Measurements from ENCODE around the gene ARTN.

The ARTN gene

GRCh38 chr1:43910343-43910742 is 23.3 kb upstream of the ARTN start:
- no peak for TF ChIP-seq CTCF (IDR thresholded peaks at IDR 0.05; ENCODE audit: poor library complexity, severe bottlenecking)
- Histone ChIP-seq H3K27me3 (ENCODE audit: insufficient read depth, poor library complexity, severe bottlenecking) (no peaks in the 10 kb centered on the region), H3K27ac (ENCODE audit: poor library complexity, severe bottlenecking) (no peak overlapping the region), H3K4me1 (ENCODE audit: insufficient read depth, poor library complexity, severe bottlenecking) (peaks cover 32% of the 10 kb centered on the region), H3K36me3 (ENCODE audit: low read depth) (no peaks in the 10 kb centered on the region), H3K9me3 (ENCODE audit: severe bottlenecking) (no peaks in the 10 kb centered on the region), H3K4me3 (ENCODE audit: severe bottlenecking) (no peak overlapping the region)
- no peak for DNase-seq (ENCODE audit: low spot score)
- ATAC-seq (ENCODE audit: low read depth), result no peak

DNA sequence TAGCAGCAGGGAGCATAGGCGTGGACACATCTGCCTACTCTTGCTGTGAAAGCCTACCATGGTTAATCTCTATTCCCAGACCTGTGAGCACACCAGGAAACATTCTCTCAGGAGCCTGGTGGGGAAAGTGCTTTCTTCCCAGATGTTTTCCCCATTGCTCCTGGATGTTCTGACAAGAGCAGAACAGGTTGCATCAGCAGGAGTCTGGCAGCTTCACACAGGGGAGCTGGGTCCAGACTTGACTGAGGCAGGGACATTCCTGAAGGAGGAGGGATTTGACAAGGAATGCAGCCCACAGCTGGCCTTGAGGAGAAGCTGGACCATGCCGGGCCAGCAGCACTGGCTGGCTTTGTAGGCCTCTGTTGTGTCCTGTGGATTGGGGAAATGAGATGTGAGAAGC is 21.0 kb upstream of the ARTN start:
- Histone ChIP-seq H3K4me3 (ENCODE audit: severe bottlenecking) (no peak overlapping the region), H3K27me3 (ENCODE audit: insufficient read depth, poor library complexity, severe bottlenecking) (no peaks in the 10 kb centered on the region), H3K9me3 (ENCODE audit: severe bottlenecking) (no peaks in the 10 kb centered on the region), H3K27ac (ENCODE audit: poor library complexity, severe bottlenecking) (peak overlapping the region; percentile 82), H3K4me1 (ENCODE audit: insufficient read depth, poor library complexity, severe bottlenecking) (peaks cover 35% of the 10 kb centered on the region), H3K36me3 (ENCODE audit: low read depth) (no peaks in the 10 kb centered on the region)
- ATAC-seq (ENCODE audit: low read depth), result peak; percentile 91
- TF ChIP-seq CTCF (IDR thresholded peaks at IDR 0.05; ENCODE audit: poor library complexity, severe bottlenecking), result no peak
- DNase-seq (ENCODE audit: low spot score), result peak; percentile 89

GRCh38 chr1:43913051-43913501 is 20.5 kb upstream of the ARTN start:
- peaks cover 35% of the 10 kb centered on the region for H3K4me1 ChIP-seq (ENCODE audit: insufficient read depth, poor library complexity, severe bottlenecking)
- ATAC-seq (ENCODE audit: low read depth), result peak; percentile 25
- no peak overlapping the region for H3K4me3 ChIP-seq (ENCODE audit: severe bottlenecking)
- H3K9me3 ChIP-seq (ENCODE audit: severe bottlenecking), result no peaks in the 10 kb centered on the region
- no peak for TF ChIP-seq CTCF (IDR thresholded peaks at IDR 0.05; ENCODE audit: poor library complexity, severe bottlenecking)
- no peaks in the 10 kb centered on the region for H3K27me3 ChIP-seq (ENCODE audit: insufficient read depth, poor library complexity, severe bottlenecking)
- DNase-seq (ENCODE audit: low spot score), result no peak
- peak overlapping the region; percentile 82 for H3K27ac ChIP-seq (ENCODE audit: poor library complexity, severe bottlenecking)
- no peaks in the 10 kb centered on the region for H3K36me3 ChIP-seq (ENCODE audit: low read depth)

DNA sequence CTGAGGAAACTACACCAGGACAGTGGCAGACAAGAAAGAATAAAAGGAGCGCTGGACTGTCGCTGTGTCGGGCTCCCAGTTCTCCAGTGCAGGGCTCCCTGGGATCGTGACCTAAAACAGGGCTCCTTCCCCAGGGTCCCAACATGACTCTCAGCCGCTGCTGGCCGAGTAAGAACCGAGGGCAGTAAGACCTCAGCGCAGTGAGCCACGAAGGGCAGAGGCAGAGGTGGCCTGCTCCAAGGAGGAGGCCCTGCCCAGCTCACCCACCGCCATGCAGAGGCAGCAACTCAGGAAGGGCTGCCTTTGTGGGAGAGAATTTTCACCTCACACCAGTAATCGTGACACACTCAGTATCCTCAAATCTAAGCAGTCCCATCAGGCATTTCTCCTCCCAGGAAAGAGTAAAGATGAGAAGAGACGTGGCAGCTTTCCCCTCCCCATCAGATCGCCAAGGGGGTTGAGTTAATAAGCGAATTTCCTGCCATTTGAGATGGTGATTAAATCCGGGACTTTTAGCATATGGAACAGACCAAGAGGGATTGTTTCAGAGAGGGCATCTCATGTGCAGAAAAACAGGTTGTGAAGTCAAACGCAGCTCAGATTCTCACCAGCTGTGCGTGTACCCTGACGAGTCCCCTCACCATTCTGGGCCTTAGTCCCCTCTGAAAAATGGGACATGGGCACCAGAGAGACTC is 19.8 kb upstream of the ARTN start:
- DNase-seq (ENCODE audit: low spot score) (peak; percentile 40), ATAC-seq (ENCODE audit: low read depth) (no peak)
- H3K4me3 ChIP-seq (ENCODE audit: severe bottlenecking), result no peak overlapping the region
- no peak for TF ChIP-seq CTCF (IDR thresholded peaks at IDR 0.05; ENCODE audit: poor library complexity, severe bottlenecking)
- no peaks in the 10 kb centered on the region for H3K9me3 ChIP-seq (ENCODE audit: severe bottlenecking)
- H3K4me1 ChIP-seq (ENCODE audit: insufficient read depth, poor library complexity, severe bottlenecking), result peaks cover 37% of the 10 kb centered on the region
- H3K27me3 ChIP-seq (ENCODE audit: insufficient read depth, poor library complexity, severe bottlenecking), result no peaks in the 10 kb centered on the region
- no peaks in the 10 kb centered on the region for H3K36me3 ChIP-seq (ENCODE audit: low read depth)
- peak overlapping the region; percentile 82 for H3K27ac ChIP-seq (ENCODE audit: poor library complexity, severe bottlenecking)

Measured in RWPE2 (cell line).